NCI-H510A treated with DMSO at 0.1 percent for 48 hours (cell line): ENCODE measurements around the gene CDCP2.
"Not testable (repeated sequence)": the region's sequence is repeated elsewhere in the genome, so short reads cannot be mapped to it uniquely, and the experiment has no call there.

Experiments used
- DNase-seq: peaks from one replicate; lab custom pipeline; 2025; lab: John Stamatoyannopoulos, UW

Gene CDCP2

GRCh38 chr1:54115520-54115919 is 37.3 kb downstream of the CDCP2 start:
- DNase-seq: no peak

GRCh38 chr1:54114955-54115354 is 37.8 kb downstream of the CDCP2 start:
- no peak for DNase-seq

- no peak for DNase-seq
Measured at GRCh38 chr1:54114001-54114400, 38.8 kb downstream of the CDCP2 start.

GRCh38 chr1:54112705-54113368 is 40.0 kb downstream of the CDCP2 start:
- no peak for DNase-seq

GRCh38 chr1:54112027-54112426 is 40.8 kb downstream of the CDCP2 start:
- DNase-seq: no peak

GRCh38 chr1:54111624-54112023 is 41.2 kb downstream of the CDCP2 start:
- DNase-seq: no peak

GRCh38 chr1:54110996-54111395 is 41.8 kb downstream of the CDCP2 start:
- DNase-seq: no peak

- no peak for DNase-seq
Measured at GRCh38 chr1:54109129-54110090, 43.4 kb downstream of the CDCP2 start.

GRCh38 chr1:54108156-54108555 is 44.6 kb downstream of the CDCP2 start:
- DNase-seq: no peak

GRCh38 chr1:54107131-54107530 is 45.7 kb downstream of the CDCP2 start:
- no peak for DNase-seq

- DNase-seq: no peak
Measured at GRCh38 chr1:54105736-54106269, 47.0 kb downstream of the CDCP2 start.

GRCh38 chr1:54105080-54105479 is 47.7 kb downstream of the CDCP2 start:
- DNase-seq: no peak

- not testable (repeated sequence) for DNase-seq
Measured at GRCh38 chr1:54104613-54105012, 48.2 kb downstream of the CDCP2 start.

- no peak for DNase-seq
Measured at GRCh38 chr1:54103414-54103813, 49.4 kb downstream of the CDCP2 start.

- no peak for DNase-seq
Measured at GRCh38 chr1:54100500-54100899, 52.3 kb downstream of the CDCP2 start.

- DNase-seq: no peak
Measured at GRCh38 chr1:54099061-54099610, 53.7 kb downstream of the CDCP2 start.

- no peak for DNase-seq
Measured at GRCh38 chr1:54096877-54097240, 55.9 kb downstream of the CDCP2 start.

- DNase-seq: no peak
Measured at GRCh38 chr1:54096227-54096876, 56.4 kb downstream of the CDCP2 start.

GRCh38 chr1:54095546-54096226 is 57.1 kb downstream of the CDCP2 start:
- DNase-seq: peak; percentile 6

- DNase-seq: not testable (repeated sequence)
Measured at GRCh38 chr1:54094730-54095105, 58.1 kb downstream of the CDCP2 start.

- no peak for DNase-seq
Measured at GRCh38 chr1:54094001-54094729, 58.6 kb downstream of the CDCP2 start.
